ENCODE data around the gene WDR4.
"Not testable (repeated sequence)": the region's sequence is repeated elsewhere in the genome, so short reads cannot be mapped to it uniquely, and the experiment has no call there.

The WDR4 gene

GRCh38 chr21:42839271-42840231 lies 39.8 kb downstream of the WDR4 start:
- no peak for DNase-seq (ENCODE audit: low spot score)

GRCh38 chr21:42838212-42838690 lies 41.1 kb downstream of the WDR4 start:
- DNase-seq (ENCODE audit: low spot score), result not testable (repeated sequence)

- DNase-seq (ENCODE audit: low spot score), result no peak
Measured at GRCh38 chr21:42837421-42838211, 41.7 kb downstream of the WDR4 start.

GRCh38 chr21:42836767-42837301 lies 42.5 kb downstream of the WDR4 start:
- no peak for DNase-seq (ENCODE audit: low spot score)

GRCh38 chr21:42836402-42836666 lies 43.0 kb downstream of the WDR4 start:
- DNase-seq (ENCODE audit: low spot score), result no peak

- no peak for DNase-seq (ENCODE audit: low spot score)
Measured at GRCh38 chr21:42835611-42836401, 43.5 kb downstream of the WDR4 start.

GRCh38 chr21:42835211-42835610 lies 44.1 kb downstream of the WDR4 start:
- no peak for DNase-seq (ENCODE audit: low spot score)

GRCh38 chr21:42834726-42835191 lies 44.6 kb downstream of the WDR4 start:
- DNase-seq (ENCODE audit: low spot score), result no peak

- DNase-seq (ENCODE audit: low spot score), result no peak
Measured at GRCh38 chr21:42833859-42834725, 45.2 kb downstream of the WDR4 start.

- DNase-seq (ENCODE audit: low spot score), result no peak
Measured at GRCh38 chr21:42833439-42833815, 45.9 kb downstream of the WDR4 start.

- not testable (repeated sequence) for DNase-seq (ENCODE audit: low spot score)
Measured at GRCh38 chr21:42832321-42832630, 47.1 kb downstream of the WDR4 start.

GRCh38 chr21:42830456-42831455 lies 48.6 kb downstream of the WDR4 start:
- no peak for DNase-seq (ENCODE audit: low spot score)

GRCh38 chr21:42829954-42830353 lies 49.4 kb downstream of the WDR4 start:
- DNase-seq (ENCODE audit: low spot score), result no peak

- DNase-seq (ENCODE audit: low spot score), result no peak
Measured at GRCh38 chr21:42829417-42829816, 49.9 kb downstream of the WDR4 start.

- no peak for DNase-seq (ENCODE audit: low spot score)
Measured at GRCh38 chr21:42827588-42827987, 51.8 kb downstream of the WDR4 start.

GRCh38 chr21:42820616-42821465 lies 58.5 kb downstream of the WDR4 start:
- no peak for DNase-seq (ENCODE audit: low spot score)

GRCh38 chr21:42819861-42820615 lies 59.3 kb downstream of the WDR4 start:
- DNase-seq (ENCODE audit: low spot score), result no peak

GRCh38 chr21:42818328-42818749 lies 61.0 kb downstream of the WDR4 start:
- DNase-seq (ENCODE audit: low spot score), result peak; percentile 8
